ENCODE measurements around the gene FIBP. TPM values are rescaled to one million over a fixed set of nuclear protein-coding genes. Genes with fewer than 3 reads are reported as not detected.

FIBP gene
- total RNA-seq, 1 donor from 2014 or later = 115 TPM

DNA sequence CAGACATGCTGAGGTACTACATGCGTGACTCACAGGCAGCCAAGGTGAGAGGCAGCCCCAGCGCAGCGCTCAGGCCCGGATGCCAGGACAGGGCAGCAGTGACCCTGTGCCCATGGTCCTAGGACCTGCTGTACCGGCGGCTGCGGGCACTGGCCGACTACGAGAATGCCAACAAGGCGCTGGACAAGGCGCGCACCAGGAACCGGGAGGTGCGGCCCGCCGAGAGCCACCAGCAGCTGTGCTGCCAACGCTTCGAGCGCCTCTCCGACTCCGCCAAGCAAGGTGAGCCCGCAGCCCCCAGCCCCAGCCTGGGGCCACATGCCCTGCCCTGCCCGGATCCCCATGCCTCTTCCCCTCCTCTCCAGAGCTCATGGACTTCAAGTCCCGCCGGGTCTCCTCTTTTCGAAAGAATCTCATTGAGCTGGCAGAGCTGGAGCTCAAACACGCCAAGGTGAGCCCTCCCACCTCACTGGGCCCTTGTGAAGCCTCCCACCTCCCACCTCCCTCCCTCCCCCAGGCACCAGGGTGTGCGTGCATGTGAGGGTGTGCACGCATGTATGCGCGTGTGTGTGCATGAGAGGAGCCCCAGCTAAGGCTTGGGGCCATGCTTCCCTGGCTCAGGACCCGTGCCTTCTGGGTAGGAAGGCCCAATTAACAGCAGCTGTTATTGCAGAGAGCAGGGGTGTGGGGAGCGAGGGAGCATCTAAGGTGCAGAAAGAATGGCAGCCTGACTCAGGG lies 35.6 kb downstream of the FIBP start:
- Mint-ChIP-seq H3K4me1 (ENCODE audit: low read depth, unreplicated experiment) (peaks cover 16% of the 10 kb centered on the region), H3K27ac (ENCODE audit: unreplicated experiment) (no peak overlapping the region), H3K36me3 (ENCODE audit: unreplicated experiment) (no peaks in the 10 kb centered on the region), H3K27me3 (ENCODE audit: unreplicated experiment) (peaks cover 15% of the 10 kb centered on the region), H3K9me3 (ENCODE audit: unreplicated experiment) (peaks cover 20% of the 10 kb centered on the region), H3K4me3 (ENCODE audit: unreplicated experiment) (no peak overlapping the region)
- no peak for DNase-seq
- TF ChIP-seq, protein P1, sequence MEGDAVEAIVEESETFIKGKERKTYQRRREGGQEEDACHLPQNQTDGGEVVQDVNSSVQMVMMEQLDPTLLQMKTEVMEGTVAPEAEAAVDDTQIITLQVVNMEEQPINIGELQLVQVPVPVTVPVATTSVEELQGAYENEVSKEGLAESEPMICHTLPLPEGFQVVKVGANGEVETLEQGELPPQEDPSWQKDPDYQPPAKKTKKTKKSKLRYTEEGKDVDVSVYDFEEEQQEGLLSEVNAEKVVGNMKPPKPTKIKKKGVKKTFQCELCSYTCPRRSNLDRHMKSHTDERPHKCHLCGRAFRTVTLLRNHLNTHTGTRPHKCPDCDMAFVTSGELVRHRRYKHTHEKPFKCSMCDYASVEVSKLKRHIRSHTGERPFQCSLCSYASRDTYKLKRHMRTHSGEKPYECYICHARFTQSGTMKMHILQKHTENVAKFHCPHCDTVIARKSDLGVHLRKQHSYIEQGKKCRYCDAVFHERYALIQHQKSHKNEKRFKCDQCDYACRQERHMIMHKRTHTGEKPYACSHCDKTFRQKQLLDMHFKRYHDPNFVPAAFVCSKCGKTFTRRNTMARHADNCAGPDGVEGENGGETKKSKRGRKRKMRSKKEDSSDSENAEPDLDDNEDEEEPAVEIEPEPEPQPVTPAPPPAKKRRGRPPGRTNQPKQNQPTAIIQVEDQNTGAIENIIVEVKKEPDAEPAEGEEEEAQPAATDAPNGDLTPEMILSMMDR (IDR thresholded peaks at IDR 0.05; ENCODE audit: partially characterized antibody, unreplicated experiment) = no peak

DNA sequence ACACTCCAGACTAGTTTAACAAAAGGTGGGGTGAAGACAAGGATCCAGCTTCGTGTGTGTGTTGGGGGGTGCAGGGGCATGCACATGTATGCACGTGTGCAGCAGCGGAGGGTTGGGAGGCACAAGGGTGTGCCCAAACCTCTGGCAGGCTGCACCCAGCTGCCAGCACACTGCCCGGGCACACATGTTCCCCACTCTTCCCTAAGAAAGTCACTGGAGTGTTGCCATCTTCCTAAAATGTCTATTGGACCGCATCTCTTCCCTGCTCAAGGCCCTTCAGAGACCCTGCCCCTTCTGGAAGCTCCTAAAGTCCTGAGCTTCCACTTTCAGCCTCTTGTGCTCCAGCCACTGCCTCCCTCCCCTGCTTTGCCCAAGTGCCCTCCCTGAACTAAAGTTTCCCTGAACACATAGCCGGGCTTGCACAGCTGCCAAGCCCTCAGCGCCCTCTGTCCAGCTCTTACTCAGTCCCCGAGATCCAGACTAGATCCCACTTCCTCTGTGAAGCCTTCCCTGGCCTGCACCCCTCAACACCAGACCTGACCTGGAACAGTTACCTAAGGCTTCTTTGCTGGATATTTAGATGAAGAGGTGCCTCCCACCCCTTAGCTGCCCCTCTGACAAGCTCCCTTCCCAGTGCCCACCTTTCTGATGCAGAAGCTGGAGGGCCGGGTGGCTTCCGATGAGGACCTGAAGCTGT lies 36.3 kb downstream of the FIBP start:
- Mint-ChIP-seq H3K4me3 (ENCODE audit: unreplicated experiment) (peak overlapping the region; percentile 52), H3K27ac (ENCODE audit: unreplicated experiment) (peak overlapping the region; percentile 55), H3K27me3 (ENCODE audit: unreplicated experiment) (peaks cover 15% of the 10 kb centered on the region), H3K9me3 (ENCODE audit: unreplicated experiment) (peaks cover 20% of the 10 kb centered on the region), H3K36me3 (ENCODE audit: unreplicated experiment) (no peaks in the 10 kb centered on the region), H3K4me1 (ENCODE audit: low read depth, unreplicated experiment) (peaks cover 16% of the 10 kb centered on the region)
- TF ChIP-seq, protein P1 (IDR thresholded peaks at IDR 0.05; ENCODE audit: partially characterized antibody, unreplicated experiment) = no peak
- no peak for DNase-seq

DNA sequence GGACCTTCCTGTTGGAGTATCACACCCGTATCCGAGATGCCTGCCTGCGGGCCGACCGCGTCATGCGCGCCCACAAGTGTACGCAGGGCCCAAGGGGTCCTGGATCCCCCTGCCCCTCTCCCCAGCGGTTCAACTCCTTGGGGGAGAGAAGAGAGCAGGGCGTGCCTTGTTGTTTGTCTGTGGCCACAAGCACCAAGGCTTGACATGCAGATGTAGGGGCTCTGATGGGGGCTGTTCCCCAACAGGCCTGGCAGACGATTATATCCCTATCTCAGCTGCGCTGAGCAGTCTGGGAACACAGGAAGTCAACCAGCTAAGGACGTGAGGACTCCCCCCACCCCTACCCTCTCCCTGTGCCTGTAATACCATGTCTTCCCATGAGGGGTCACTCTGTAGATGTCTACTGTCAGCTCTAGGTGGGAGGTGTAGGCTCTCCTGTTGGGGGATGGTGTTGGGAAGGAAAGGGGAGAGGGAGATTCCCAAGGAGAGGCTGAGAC lies 37.1 kb downstream of the FIBP start:
- no peaks in the 10 kb centered on the region for H3K36me3 Mint-ChIP-seq (ENCODE audit: unreplicated experiment)
- no peak overlapping the region for H3K27ac Mint-ChIP-seq (ENCODE audit: unreplicated experiment)
- TF ChIP-seq, protein P1 (IDR thresholded peaks at IDR 0.05; ENCODE audit: partially characterized antibody, unreplicated experiment) = peak; percentile 66
- peaks cover 12% of the 10 kb centered on the region for H3K9me3 Mint-ChIP-seq (ENCODE audit: unreplicated experiment)
- no peak overlapping the region for H3K4me3 Mint-ChIP-seq (ENCODE audit: unreplicated experiment)
- no peak for DNase-seq
- peaks cover 10% of the 10 kb centered on the region for H3K27me3 Mint-ChIP-seq (ENCODE audit: unreplicated experiment)
- H3K4me1 Mint-ChIP-seq (ENCODE audit: low read depth, unreplicated experiment) = peaks cover 10% of the 10 kb centered on the region

DNA sequence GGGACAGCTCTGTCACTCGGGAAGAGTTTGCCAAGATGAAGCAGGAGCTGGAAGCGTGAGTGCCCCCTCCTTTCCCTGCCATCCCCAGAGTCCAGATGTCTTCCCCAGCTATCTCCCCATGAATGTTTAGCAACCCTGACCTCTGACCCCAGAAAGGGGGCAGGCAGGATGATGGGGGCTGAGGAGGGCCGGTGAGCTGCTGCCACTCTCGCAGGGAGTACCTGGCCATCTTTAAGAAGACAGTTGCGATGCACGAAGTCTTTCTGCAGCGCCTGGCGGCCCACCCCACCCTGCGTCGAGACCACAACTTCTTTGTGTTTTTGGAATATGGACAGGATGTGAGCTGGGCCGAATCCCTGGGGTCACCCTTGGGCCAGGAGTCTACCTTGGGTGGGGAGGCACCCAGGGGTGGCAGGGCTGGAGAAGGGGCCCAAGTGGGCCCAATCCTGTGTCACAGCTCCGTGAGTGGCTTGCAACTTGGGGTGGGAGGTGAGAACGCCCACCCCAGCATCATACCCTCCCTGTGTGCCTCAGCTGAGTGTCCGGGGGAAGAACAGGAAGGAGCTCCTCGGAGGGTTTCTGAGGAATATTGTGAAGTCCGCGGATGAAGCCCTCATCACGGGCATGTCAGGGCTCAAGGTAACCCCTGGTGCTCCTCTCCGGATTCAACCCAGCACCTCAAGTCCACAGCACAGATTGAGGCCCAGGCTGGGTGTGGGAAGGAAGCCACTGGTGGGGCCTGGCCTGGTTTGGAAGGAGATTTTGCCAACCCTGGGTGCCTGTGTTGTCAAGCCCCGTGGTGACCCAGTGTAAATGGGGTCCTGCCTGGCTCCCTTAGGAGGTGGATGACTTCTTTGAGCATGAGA lies 37.8 kb downstream of the FIBP start:
- no peak overlapping the region for H3K27ac Mint-ChIP-seq (ENCODE audit: unreplicated experiment)
- peaks cover 7% of the 10 kb centered on the region for H3K27me3 Mint-ChIP-seq (ENCODE audit: unreplicated experiment)
- peaks cover 6% of the 10 kb centered on the region for H3K4me1 Mint-ChIP-seq (ENCODE audit: low read depth, unreplicated experiment)
- no peaks in the 10 kb centered on the region for H3K36me3 Mint-ChIP-seq (ENCODE audit: unreplicated experiment)
- no peak overlapping the region for H3K4me3 Mint-ChIP-seq (ENCODE audit: unreplicated experiment)
- H3K9me3 Mint-ChIP-seq (ENCODE audit: unreplicated experiment) = peaks cover 10% of the 10 kb centered on the region
- DNase-seq = no peak
- TF ChIP-seq, protein P1 (IDR thresholded peaks at IDR 0.05; ENCODE audit: partially characterized antibody, unreplicated experiment) = no peak

Measured in glutamatergic neuron (in vitro differentiated cells).